HG03039 (cell line): ENCODE results near the gene AGER.
"Not testable (repeated sequence)": the region's sequence is repeated elsewhere in the genome, so short reads cannot be mapped to it uniquely, and the experiment has no call there.

ENCODE experiments used
- ATAC-seq: cut with Tn5 transposase; IDR thresholded peaks from one replicate; pipeline ENCODE4 v1.9.1; 2021; ENCODE audit warnings: mild to moderate bottlenecking, moderate library complexity; ENCODE audit not compliant: unreplicated experiment

The AGER gene

DNA sequence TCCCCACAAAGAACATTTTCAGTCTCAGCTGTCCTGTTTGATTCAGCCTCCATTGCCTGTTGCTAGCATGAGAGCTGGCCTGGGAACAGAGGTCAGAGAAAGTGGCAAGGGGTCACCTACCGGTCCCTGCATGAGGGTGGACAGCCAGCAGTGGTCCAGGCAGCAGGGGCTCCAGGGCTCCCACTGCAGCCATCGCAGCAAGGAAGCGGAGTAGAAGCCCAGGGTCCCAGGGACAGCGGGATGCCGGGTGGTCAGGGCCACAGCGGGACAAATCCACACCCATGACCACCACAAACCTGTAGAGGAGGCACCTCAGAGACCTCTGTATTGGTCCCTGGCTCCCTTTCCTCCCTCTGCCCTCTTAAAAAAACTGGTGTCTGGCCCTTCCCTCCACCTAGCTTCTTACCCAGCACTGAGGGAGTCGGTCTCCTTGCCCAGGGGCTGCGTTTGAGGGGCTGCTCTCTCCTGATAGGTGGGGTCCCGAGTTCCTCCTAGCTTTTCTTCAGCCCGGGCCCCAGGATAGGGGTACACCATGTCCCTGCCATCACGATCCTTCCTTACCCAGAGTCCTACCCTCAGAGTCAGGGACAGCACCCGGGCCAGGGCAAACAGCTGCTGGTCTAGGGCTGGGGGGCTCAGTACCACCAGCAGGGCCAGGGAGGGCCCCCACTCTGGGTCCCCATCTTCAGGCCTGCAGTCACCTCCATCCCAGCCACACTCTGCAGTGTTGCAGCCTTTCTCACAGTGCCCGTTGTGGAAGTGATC lies 16.8 kb upstream of the AGER start:
- ATAC-seq, result no peak

DNA sequence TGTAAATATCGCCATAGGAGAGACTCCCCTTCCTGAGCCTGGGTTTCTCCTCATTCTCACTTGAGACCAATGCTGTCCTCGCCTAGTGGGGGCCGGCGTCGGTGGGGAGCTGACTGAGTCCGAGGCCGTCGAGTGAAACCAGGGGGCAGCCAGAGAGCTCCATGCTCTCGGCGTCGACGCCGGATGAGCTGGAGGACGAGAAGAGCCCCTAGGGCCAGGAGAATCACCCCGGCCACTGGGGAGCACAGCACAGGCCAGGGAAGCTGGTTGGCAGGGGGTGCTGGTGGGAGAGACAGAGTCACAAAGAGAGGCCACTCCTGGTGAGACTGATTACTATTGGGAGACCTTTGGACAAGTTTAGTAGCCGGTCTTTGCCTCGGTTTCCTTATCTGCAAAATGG lies 14.8 kb upstream of the AGER start:
- ATAC-seq, result no peak

DNA sequence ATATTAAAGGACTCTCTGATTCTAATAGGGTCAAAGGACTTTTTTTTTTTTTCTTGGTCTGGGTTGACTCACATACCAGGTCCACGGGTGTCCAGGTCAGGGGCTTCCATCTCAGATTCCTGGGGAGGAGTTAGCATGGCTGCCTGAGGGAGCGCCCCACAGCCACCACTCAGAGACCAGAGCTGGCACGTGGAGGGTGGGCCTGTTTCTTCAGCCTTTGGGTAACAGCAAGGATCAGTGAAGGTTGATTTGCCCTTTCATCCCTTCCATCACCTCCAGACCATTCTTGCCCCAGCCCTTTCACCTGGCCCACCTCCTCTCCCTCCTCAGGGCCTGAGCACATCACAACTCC lies 14.3 kb upstream of the AGER start:
- no peak for ATAC-seq

DNA sequence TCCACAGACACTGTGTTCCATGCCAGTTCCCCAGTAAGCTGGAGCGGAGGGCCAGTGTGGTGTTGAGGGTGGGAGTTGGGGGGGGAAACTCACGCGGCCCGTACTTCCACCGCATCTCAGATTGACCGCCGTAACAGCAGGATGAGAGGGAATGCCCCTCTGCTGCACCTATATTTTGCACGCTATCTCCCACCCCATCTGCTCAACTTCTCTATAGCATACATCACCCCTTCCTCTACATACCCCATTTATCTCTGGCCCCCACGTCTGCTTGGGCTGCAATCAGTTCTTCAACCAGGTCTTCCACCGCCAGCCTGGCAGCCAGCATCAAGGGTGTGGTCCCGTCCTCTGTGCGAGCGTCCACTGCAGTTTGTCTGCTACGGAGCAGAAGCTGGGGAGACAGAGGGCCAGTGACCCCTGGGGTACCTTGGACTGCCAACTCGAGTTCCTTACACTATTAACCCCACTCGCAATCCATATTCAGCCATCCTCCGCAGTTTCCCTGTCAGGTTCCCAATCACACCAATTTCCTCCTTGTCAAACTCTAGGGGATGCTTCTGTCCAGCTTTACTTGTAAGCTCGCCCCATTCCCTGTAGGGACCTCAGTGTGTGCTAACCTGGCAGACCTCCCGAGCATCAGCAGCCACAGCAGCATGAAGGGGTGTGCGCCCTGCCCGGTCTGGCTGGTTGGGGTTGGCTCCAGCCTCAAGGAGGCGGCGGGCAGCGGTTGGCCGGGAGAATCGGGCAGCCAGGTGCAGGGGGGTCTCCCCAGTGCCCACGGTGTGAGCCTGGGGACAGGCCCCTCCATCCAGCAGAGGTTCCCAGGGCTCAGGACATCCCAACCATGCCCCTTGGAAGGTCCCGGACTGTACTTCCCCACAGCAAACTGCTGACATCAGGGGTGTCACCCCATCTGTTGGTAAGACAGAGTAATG lies 12.9 kb upstream of the AGER start:
- ATAC-seq, result no peak

DNA sequence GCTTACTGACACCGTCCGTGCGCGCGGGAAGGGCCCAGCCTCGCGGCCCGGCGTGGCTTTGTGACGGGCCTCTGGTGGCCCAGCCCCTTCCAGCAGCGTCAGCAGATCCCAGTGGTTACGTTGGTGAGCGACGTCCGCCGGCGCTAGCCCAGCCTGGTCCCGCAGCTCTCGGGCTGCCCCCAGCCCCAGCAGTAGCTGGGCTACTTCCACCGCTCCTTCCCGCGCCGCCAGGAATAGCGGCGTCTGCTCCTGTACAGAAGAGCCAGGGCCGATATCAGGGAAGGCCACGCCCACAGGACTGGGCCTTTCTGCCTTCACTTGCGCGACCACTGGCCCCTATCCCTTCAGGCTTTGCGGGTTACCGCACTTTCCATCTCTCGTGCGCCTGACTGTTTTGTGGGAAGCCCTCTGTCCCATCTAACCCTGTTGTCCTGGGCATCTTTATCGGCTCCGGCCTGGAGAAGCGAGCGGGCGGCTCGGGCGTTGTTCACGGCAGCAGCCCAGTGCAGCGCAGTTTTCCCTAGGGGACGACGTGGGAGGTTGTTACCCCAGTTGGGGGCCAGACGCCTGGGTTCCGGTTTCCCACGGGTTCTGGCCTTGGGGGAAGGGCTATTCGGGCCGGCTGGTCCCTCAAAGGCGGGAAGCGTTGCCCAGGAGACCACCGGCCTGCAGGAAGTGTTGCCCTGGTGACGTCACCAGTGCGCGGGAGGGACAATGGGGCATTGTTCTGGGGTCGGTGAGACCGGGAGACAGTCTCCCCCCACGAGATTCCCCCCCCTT lies 12.0 kb upstream of the AGER start:
- ATAC-seq, result peak; percentile 1

DNA sequence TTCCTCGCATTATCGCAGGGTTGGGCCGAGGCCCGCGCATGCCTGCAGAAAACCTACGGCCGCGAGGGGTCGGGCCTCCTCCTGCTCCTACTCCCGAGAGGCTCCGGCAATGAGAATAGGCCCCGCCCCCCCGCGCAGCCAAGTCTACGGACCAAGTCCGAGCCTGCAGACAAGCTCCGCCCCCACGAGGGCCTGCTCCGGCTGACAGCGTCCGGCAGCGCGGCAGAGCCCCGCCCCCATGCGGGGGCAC lies 11.5 kb upstream of the AGER start:
- ATAC-seq, result peak; percentile 76

DNA sequence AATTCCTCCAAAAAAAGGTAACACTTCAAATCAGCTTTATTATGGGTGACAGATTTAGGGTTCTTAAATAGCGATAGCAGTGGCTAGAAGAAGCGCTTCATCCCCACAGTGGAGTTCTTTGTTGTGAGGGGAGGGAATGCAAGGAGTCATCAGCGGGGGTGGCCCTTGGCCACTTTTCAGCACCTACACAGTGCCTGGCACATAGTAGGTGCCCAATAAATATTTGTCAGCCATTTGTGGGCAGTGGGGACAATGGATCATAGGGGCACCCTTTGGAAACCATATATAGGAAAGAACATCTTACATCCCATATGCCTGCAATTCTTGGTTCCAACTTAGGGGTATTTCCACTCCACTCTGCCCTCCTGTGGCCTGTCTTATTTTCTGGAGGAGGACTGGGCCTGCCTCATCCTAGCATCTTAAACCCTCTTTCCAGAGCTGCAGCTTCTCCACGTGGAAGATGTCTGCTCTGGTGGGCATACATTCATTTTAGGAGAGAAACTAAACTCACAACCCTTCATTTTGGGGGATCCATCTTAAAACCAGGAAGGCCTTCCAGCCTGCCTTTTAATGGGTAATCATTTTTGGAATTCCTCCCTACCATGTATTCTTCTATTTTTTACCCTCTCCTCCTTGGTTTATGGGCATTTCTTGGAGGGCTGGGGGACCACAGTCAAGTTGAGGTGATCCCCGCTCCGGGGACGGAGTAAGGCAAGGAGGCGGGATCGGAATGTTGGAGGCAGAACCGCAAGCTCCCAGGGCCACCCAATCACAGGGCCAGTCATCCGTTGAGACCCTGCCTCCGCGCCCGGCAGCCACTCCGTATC lies 11.0 kb upstream of the AGER start:
- no peak for ATAC-seq

DNA sequence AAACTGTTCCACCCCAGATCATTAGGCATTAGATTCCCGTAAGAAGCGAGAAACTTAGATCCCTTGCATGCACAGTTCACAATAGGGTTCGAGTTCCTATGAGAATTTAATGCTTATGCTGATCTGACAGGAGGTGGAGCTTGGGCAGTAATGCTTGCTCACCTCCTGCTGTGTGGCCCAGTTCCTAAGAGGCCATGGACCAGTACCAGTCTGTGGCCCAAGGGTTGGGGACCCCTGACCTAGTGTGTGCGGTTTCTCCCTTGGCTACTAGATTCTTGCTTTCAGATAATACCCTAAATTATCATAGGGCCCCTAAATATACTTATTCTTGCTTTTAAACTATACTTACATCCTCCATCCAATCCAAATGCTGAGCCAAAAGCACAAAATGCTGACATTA lies 10.3 kb upstream of the AGER start:
- no peak for ATAC-seq

DNA sequence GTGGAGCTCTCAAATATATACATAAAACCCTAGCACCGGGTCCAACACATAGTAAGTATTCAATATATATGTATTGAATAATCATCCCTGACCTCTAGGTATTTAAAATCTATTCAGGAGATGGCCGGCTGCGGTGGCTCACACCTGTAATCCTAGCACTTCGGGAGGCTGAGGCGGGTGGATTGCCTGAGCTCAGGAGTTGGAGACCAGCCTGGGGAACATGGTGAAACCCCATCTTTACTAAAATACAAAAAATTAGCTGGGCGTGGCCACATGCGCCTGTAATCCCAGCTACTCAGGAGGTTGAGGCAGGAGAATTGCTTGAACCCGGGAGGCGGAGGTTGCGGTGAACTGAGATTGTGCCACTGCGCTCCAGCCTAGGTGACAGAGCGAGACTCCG lies 9.0 kb upstream of the AGER start:
- not testable (repeated sequence) for ATAC-seq

DNA sequence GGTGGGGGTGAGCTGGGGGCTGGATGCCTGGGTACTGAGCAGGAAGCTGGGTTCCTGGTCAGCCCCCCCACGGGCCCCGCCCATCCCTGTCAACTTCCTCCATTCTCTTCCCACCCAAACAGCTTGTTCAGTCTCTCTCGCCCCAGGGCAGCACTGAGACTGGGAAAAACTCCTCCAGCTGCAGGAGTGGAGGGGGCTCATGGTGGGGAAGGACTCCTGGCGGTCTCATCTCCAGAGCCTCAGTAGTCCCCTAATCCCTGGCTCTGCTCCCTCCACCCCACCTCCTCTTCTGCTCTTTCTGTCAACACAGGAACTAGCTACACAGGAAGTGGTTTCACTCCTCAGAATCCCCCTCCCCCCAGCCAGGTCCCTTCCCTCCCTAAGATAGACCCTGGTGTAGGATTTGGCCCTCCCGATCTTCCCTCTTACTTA lies 8.6 kb upstream of the AGER start, which contains the start of gene GPSM3:
TSS of gene GPSM3 (minus strand) at position 36 of the 432 bp plus-strand sequence. CDS start 130 bp downstream, outside the sequence.
- no peak for ATAC-seq

DNA sequence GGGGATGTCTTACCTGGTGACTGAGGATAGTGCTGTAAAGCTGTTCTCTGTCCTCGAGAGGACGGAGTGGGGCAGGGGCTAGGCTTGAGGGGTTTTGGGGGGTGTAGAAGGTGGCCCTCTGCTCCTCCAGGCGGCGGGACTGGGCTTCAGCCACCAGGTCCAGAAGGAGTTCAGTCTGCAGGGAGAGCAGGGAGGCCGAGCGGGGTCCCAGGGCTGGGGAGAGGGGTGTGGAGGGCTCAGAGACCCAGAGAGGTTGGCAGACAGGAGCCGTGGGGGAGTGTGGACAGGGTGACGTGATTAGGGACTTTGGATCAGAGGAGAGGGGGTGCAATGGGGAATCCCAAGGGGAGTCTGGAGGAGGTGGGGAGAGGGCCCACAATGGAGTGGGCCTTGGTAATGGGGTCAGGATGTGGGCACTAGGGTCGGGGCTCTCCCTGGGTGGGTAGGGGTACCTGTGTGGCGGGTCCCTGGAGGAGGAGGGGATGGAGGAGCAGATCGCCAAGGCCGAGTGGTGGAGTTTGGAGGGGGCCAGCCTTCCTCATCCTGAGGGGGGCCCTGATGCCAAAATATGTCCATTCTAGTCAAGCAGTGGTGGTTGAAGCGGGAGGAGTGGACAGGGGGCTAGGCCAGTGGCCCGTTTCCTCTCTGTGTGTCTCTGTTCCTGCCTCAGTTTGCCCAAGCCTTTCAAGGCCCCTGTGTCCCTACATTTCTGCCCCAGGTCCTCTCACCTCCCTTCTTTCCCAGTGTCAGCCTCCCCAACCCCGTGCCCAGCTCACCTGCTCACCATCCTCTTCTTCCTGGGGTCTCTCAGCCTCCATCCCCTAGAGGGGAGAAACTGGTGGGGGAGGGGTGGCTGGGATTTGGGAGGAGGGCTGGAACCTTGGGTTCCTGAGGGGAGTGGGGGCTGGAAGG lies 7.9 kb upstream of the AGER start:
- no peak for ATAC-seq

DNA sequence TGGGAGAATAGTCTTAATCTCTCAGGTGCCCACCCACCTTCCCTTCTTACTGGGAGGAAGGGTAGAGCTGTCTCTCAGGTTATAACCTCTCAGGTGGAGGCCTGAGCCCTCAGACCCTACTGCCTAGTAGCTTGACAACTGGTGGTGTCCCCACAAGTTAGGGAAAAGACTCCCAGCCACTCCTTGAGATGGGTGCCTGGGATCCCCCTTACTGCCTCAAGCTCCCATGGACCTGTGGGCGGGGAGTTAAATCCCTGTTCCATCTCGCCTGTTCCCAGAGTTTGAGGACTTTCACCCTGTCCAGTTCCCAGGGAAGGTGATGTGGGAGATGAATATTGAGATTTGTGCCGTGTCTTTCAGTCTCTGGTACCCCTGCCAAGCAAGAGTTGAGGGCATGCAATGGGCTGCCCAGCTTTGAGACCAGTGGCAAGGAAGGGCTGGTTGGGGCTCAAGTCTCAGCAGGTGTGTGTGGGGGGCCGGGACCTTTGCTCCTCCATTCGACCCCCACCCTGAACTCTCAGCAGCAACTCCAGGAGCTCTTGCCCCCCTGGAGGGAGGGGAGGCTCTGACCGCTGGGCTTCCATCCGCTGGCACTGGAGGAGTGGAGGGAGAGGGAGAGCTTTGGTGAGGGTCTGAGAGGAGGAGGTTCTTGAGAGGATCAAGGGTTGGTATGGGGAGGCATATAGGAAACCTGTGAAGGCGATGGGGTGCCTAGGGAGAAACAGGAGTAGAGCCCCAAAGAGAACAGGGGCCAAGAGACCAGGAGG lies 7.0 kb upstream of the AGER start:
- no peak for ATAC-seq

DNA sequence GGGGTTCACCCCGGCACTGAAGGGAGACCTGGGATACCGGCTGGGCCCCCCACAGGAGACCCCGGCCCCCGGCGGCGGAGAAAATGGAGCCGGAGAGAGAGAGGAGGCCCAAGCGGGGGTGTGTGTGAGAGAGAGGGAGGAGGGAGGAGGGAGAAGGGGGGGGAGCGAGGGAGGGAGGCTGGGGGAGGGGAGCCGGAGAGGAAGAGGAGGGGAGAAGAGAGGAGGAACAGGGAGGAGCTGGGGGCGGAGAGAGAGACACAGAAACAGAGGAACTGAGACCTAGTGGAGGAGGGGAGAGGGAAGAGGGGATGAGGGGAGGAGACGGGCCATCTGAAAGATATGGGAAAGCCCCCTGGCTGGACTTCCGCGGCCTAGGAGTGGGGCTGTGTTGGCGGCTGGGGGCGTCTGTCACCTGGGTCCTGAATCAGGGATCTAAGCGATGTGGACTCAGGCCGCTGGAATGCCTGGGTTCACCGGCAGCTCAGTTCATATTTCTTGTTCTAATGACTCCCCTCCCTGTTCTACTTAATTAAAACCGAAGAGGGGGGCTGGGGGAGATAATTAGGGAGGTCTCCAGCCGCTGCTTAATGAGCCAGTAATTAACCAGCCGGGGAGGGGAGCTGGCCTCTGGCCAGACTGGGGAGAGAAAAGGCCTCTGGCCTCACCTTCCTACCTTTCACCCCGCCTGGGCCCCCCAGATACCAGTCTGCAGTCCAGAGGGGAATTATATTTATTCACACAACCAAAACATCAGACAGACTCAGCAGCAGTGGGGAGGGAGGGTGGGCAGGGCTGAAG lies 6.2 kb upstream of the AGER start, which contains the start of gene PBX2:
TSS of gene PBX2 (minus strand) at position 149 of the 798 bp plus-strand sequence. CDS start 287 bp downstream, outside the sequence.
- ATAC-seq, result peak; percentile 43

DNA sequence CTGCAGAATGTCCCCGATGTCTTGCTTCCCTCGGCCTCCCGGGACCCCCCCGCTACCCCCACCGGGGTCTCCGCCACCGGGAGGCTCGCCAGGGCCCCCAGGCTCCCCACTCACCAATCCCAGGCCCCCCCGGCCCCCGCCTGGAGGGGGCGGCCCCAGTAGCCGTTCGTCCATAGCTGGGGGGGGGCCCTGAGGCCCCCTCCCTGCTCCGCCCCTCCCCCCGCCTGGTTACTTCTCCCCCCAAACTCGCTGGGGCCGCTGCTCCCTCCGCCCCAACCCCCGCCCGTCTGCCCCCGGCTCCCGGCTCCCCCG lies 5.6 kb upstream of the AGER start:
- no peak for ATAC-seq

DNA sequence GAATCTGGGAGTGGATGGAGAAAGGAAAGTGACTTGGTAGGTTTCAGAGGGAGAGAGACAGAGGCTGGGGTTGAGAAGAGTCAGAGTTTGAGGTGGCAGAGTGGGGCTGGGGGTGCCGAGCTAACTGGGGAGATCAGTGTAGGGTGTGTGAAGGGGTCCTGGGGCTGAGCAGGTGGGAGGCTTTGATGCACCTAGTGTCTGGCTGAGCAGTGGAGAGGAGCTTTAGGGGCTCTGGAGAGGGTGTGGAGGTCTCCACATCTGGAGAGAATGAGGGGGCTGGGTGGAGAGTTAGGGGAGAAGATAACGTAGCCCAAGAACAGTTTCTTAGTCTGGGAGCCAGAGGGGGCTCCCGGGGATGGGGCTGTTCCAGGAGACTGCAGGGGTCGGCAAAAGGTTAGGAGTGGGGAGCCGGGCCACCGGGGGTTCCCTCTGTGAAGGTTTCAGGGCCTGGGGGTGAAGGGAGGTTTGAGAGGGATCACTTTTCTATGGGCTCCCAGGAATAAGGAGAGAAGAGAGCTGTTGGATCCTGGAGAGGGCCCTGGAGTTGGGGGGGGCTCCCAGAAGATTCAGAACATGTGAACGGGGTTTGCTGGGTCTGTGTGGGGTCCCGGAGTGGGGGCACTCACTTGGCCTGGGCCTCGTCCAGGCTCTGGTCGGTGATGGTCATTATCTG lies 5.2 kb upstream of the AGER start:
- no peak for ATAC-seq

DNA sequence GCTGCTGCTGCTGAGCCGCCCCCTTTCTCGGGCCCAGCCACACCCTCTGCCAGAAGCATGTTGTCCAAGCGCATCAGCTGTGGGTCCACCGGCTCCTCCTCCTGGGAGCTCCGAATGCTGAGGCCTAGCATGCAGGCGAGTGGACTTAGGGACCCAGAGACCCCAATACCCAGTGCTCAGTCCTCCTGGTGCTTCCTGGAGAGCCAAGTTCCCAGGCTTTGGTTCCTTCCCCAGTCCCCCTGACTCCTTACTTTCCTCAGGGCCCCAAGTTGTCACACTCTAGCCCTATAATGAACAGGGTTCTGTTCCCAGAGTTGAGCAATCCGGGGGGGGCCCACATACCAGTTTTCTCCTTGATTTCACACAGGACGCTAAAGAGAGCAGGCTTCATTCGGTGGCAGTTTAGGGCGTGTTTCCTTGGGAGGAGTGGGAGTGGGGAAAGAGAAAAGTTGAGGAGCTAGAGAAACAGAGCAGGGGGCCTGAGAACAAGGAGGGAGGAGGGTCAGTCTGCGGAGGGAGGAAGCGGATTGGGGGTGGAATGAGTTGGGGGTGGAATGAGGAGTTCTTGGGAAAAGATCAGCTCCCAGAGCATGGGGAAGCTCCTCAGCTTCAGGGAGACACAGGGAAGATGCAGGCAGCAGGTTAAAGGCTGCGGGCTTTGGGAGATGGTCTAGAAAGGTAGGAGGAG lies 4.5 kb upstream of the AGER start:
- ATAC-seq, result no peak
